Ishikawa (cell line): ENCODE results near the gene C16orf86.

Experiments used
- CEBPB ChIP-seq: IDR thresholded peaks from 2 replicates; pipeline ENCODE4 v1.6.1; 2012
- CREB1 ChIP-seq: IDR thresholded peaks from 2 replicates; pipeline ENCODE4 v1.6.1; 2012; ENCODE audit warnings: low read depth
- EGR1 ChIP-seq: IDR thresholded peaks from 2 replicates; pipeline ENCODE4 v1.6.1; 2012
- EP300 ChIP-seq: IDR thresholded peaks from 2 replicates; pipeline ENCODE4 v1.6.1; 2012; ENCODE audit warnings: borderline replicate concordance
- FOXM1 ChIP-seq: IDR thresholded peaks from 2 replicates; pipeline ENCODE4 v1.6.1; 2012; ENCODE audit warnings: low read depth, borderline replicate concordance
- MAX ChIP-seq: IDR thresholded peaks from 2 replicates; pipeline ENCODE4 v1.6.1; 2012
- NFIC ChIP-seq: IDR thresholded peaks from 2 replicates; pipeline ENCODE4 v1.6.1; 2012
- RAD21 ChIP-seq: IDR thresholded peaks from 2 replicates; pipeline ENCODE4 v1.6.1; 2012; ENCODE audit warnings: low read depth
- REST ChIP-seq: IDR thresholded peaks from 2 replicates; pipeline ENCODE4 v1.6.1; 2012; ENCODE audit warnings: low read depth, mild to moderate bottlenecking
- TAF1 ChIP-seq: IDR thresholded peaks from 2 replicates; pipeline ENCODE4 v1.6.1; 2012; ENCODE audit warnings: low read depth, mild to moderate bottlenecking
- TCF12 ChIP-seq: IDR thresholded peaks from 2 replicates; pipeline ENCODE4 v1.6.1; 2012; ENCODE audit warnings: low read depth
- TEAD4 ChIP-seq: IDR thresholded peaks from 2 replicates; pipeline ENCODE4 v1.6.1; 2012
- USF1 ChIP-seq: IDR thresholded peaks from 2 replicates; pipeline ENCODE4 v1.6.1; 2012
- YY1 ChIP-seq: IDR thresholded peaks from 2 replicates; pipeline ENCODE4 v1.6.1; 2012; ENCODE audit warnings: low read depth
- ZBTB7A ChIP-seq: IDR thresholded peaks from 2 replicates; pipeline ENCODE4 v1.6.1; 2012; ENCODE audit warnings: low read depth

C16orf86 gene

GRCh38 chr16:67699265-67699664 is 32.7 kb downstream of the C16orf86 start:
- no peak for TF ChIP-seq USF1
- TF ChIP-seq TEAD4 = no peak
- no peak for TF ChIP-seq RAD21
- TF ChIP-seq REST = no peak
- TF ChIP-seq CEBPB = no peak
- no peak for TF ChIP-seq TAF1
- TF ChIP-seq MAX = no peak
- no peak for TF ChIP-seq NFIC
- no peak for TF ChIP-seq TCF12
- no peak for TF ChIP-seq YY1
- TF ChIP-seq EP300 = no peak
- no peak for TF ChIP-seq ZBTB7A
- TF ChIP-seq FOXM1 = no peak
- TF ChIP-seq EGR1 = no peak

- TF ChIP-seq TEAD4 = no peak
- no peak for TF ChIP-seq USF1
- no peak for TF ChIP-seq TAF1
- no peak for TF ChIP-seq MAX
- TF ChIP-seq EP300 = no peak
- no peak for TF ChIP-seq EGR1
- TF ChIP-seq FOXM1 = no peak
- TF ChIP-seq TCF12 = no peak
- no peak for TF ChIP-seq CREB1
- TF ChIP-seq RAD21 = no peak
- TF ChIP-seq CEBPB = no peak
- TF ChIP-seq ZBTB7A = no peak
- TF ChIP-seq YY1 = no peak
- TF ChIP-seq NFIC = no peak
- TF ChIP-seq REST = no peak
Observed at GRCh38 chr16:67701420-67701819, 34.8 kb downstream of the C16orf86 start.

GRCh38 chr16:67702130-67702529 is 35.5 kb downstream of the C16orf86 start:
- no peak for TF ChIP-seq CEBPB

GRCh38 chr16:67703626-67704025 is 37.0 kb downstream of the C16orf86 start:
- TF ChIP-seq USF1 (no peak), NFIC (no peak)

GRCh38 chr16:67704110-67704509 is 37.5 kb downstream of the C16orf86 start:
- TF ChIP-seq CEBPB = no peak
- no peak for TF ChIP-seq YY1
- TF ChIP-seq FOXM1 = no peak
- no peak for TF ChIP-seq ZBTB7A
- no peak for TF ChIP-seq RAD21
- no peak for TF ChIP-seq NFIC
- TF ChIP-seq EGR1 = no peak
- TF ChIP-seq TAF1 = no peak
- TF ChIP-seq MAX = no peak
- no peak for TF ChIP-seq REST
- no peak for TF ChIP-seq TCF12
